Upper lobe of left lung (tissue), 6 donors: ENCODE measurements around the gene MEGF6. TPM values are rescaled to one million over a fixed set of nuclear protein-coding genes. Genes with fewer than 3 reads are reported as not detected.
A peak's percentile ranks its signal among the peaks of the same experiment; 100 is the strongest.

Experiments
- ATAC-seq, 2 donors: fragments of 200-7000 bp; cut with Tn5 transposase; one replicate each; pipeline ENCODE4 v1.9.1; 2022; ENCODE audit warnings: mild to moderate bottlenecking in 2 of 2, moderate library complexity in 2 of 2; ENCODE audit not compliant: low FRiP score in 2 of 2
- DNase-seq, 2 donors: peaks; one replicate each; pipeline ENCODE4 v3.0.0-alpha.2; 2019 to 2020
- H3K27ac ChIP-seq, 4 donors: fragments of 200-600 bp; sonication (generic); one replicate each; pipeline ENCODE4 v1.5.1; 2016 to 2019
- H3K27me3 ChIP-seq, 4 donors: fragments of 200-600 bp; sonication (generic); one replicate each; pipeline ENCODE4 v1.5.1; 2017 to 2019
- H3K36me3 ChIP-seq, 4 donors: fragments of 200-600 bp; sonication (generic); one replicate each; pipeline ENCODE4 v1.5.1; 2016 to 2019
- H3K4me1 ChIP-seq, 4 donors: fragments of 200-600 bp; sonication (generic); one replicate each; pipeline ENCODE4 v1.5.1; 2018 to 2019
- H3K4me3 ChIP-seq, 4 donors: fragments of 200-600 bp; sonication (generic); one replicate each; pipeline ENCODE4 v1.5.1; 2017 to 2019; ENCODE audit warnings: mild to moderate bottlenecking in 2 of 4, moderate library complexity in 1 of 4
- H3K9me3 ChIP-seq, 4 donors: fragments of 200-600 bp; sonication (generic); one replicate each; pipeline ENCODE4 v1.5.1; 2018 to 2019
- EP300 ChIP-seq, 4 donors: sonication (generic); formaldehyde crosslinking; IDR thresholded peaks; one replicate each; pipeline ENCODE4 v1.5.1; 2017; ENCODE audit warnings: antibody characterized with exemption in 4 of 4, control low read depth in 2 of 4
- POLR2A ChIP-seq, 4 donors: fragments of 450-650 bp; IDR thresholded peaks; one replicate each; pipeline ENCODE4 v1.5.1; 2016 to 2017; ENCODE audit warnings: antibody characterized with exemption in 4 of 4, mild to moderate bottlenecking in 2 of 4
- POLR2AphosphoS5 ChIP-seq, 2 donors: sonication (generic); formaldehyde crosslinking; IDR thresholded peaks; one replicate each; pipeline ENCODE4 v1.5.1; 2017; ENCODE audit warnings: antibody characterized with exemption in 2 of 2
- WGBS, 2 donors: methylation state at CpG; one replicate each; pipeline ENCODE4 v1.1.5; 2017 to 2018; 5-methylcytosine and 5-hydroxymethylcytosine counted together
- total RNA-seq, 6 donors: library from RNA; depleted of rRNA in 4 of 6; stranded (reverse); fragments of >200 nt in 4 of 6; gene quantifications; one replicate each; pipeline versions ENCODE4 v1.1.0 to v1.2.1, GENCODE V29; 2016 to 2021
- TF ChIP-seq, protein P1 (sequence below), 6 experiments: fragments of 450-650 bp in 4 of 6; fragments of 200-600 bp in 2 of 6; sonication (generic) in 2 of 6; IDR thresholded peaks; one replicate each; pipeline ENCODE4 v1.5.1; 2016 to 2019; ENCODE audit warnings: antibody characterized with exemption in 6 of 6
- donor health status: DM: no; HTN: no; CAD: no; lungs with moderate emphysema.
- donor health status: DM: no; HTN: yes; CAD: no; lungs with severe emphysema.

The MEGF6 gene
- total RNA-seq, 6 donors from 2014 or later, result 23.8 to 128 (median 83.5) TPM

DNA sequence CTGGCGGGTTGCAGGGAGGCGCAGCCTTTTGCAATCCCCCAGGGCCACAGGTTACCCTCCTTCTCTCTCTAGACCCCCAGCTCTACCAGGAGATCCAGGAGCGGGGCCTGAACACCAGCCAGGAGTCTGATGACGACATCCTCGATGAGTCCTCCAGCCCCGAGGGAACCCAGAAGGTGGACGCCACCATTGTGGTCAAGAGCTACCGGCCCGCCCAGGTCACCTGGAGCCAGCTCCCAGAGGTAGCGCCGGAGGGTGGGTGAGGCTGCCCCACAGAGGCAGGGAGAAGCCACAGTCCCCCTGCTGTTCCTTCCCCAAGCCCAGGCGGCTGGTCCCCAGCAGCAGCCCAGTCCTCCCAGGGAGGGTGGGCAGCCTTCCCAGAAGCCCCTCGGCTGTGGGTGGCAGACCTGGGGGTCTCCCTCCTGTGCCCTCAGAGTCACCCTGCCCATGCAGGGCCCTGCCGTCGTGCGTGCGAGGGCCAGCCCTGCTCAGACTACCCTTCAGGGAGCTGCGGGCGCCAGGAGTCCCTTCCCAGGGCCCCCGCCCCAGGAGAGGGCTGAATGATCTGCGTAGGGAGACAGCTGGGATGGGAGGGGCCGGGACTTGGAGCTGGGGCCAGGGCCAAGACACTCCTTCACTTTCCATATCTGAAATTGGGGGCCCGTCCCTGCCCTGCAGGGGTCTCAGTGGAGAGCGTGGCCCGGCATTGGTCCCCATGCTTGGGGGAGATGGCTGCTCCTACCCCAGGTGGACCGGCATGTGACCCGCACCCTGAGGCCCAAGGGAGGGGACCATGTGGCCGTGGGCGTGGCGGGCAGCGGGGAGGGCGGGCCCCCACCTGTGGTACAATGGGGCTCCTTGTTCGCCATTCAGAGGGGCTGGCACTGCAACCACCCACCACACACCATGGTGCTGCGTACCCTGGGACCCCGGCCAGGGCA, 143.9 kb downstream of the MEGF6 start:
- peak in 1 of 2 donors; percentile 75 for DNase-seq
- TF ChIP-seq POLR2AphosphoS5 (IDR thresholded peaks at IDR 0.05), result no peak
- no peaks in the 10 kb centered on the region for H3K4me1 ChIP-seq
- WGBS, 2 donors, result 80 to 86% methylated on average over 3 to 33 of the region's 35 CpGs
- no peak overlapping the region for H3K4me3 ChIP-seq
- no peaks in the 10 kb centered on the region for H3K9me3 ChIP-seq
- H3K27ac ChIP-seq, result no peak overlapping the region
- no peaks in the 10 kb centered on the region for H3K27me3 ChIP-seq
- H3K36me3 ChIP-seq, result peaks cover 0 to 5% (median 2%) of the 10 kb centered on the region in 4 donors
- no peak for ATAC-seq

DNA sequence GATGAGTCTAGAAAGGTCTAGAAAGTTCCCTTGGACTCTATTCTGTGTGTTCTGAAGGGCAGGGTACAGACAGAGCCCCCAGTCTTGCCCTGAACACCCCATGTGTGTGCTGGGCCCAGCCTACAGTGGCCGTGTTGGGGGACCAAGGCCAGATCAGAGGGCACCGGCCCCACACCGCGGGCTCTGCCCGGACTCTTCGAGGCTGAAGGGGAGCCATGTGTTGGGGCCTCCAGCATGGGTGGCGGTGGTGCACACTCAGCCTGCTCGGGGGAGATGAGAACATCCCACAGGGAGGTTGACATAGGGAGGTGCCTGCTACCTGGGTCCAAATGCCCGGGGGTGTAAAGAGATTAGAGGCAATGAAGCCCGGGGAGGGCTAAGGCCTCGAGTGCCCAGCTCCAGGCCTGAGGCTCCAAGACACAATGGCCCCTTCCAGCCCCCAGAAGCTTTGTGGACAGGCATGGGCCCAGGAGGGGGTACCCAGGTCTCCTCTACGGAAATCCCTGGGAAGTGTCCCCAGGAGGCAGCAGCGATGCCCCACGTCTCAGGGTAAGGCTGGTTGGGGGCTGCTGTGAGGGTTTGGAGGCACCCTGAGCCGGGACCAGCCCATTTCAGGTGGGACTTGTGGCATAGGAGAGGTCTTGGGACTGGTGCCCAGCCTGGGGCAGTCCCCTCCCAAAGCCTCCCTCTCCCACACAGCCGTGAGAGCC, 144.8 kb downstream of the MEGF6 start:
- ATAC-seq, result no peak
- TF ChIP-seq, protein P1, sequence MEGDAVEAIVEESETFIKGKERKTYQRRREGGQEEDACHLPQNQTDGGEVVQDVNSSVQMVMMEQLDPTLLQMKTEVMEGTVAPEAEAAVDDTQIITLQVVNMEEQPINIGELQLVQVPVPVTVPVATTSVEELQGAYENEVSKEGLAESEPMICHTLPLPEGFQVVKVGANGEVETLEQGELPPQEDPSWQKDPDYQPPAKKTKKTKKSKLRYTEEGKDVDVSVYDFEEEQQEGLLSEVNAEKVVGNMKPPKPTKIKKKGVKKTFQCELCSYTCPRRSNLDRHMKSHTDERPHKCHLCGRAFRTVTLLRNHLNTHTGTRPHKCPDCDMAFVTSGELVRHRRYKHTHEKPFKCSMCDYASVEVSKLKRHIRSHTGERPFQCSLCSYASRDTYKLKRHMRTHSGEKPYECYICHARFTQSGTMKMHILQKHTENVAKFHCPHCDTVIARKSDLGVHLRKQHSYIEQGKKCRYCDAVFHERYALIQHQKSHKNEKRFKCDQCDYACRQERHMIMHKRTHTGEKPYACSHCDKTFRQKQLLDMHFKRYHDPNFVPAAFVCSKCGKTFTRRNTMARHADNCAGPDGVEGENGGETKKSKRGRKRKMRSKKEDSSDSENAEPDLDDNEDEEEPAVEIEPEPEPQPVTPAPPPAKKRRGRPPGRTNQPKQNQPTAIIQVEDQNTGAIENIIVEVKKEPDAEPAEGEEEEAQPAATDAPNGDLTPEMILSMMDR (IDR thresholded peaks at IDR 0.05), result no peak
- no peak for TF ChIP-seq POLR2A (IDR thresholded peaks at IDR 0.05)
- TF ChIP-seq EP300 (IDR thresholded peaks at IDR 0.05), result no peak
- no peak for TF ChIP-seq POLR2AphosphoS5 (IDR thresholded peaks at IDR 0.05)
- WGBS, 2 donors, result 89 to 93% methylated on average over 3 to 9 of the region's 16 CpGs
- no peak overlapping the region for H3K4me3 ChIP-seq
- no peaks in the 10 kb centered on the region for H3K27me3 ChIP-seq
- no peak overlapping the region for H3K27ac ChIP-seq
- DNase-seq, result peak in 1 of 2 donors; percentile 55
- H3K9me3 ChIP-seq, result no peaks in the 10 kb centered on the region
- no peaks in the 10 kb centered on the region for H3K4me1 ChIP-seq
- peaks cover 0 to 5% (median 2%) of the 10 kb centered on the region in 4 donors for H3K36me3 ChIP-seq

DNA sequence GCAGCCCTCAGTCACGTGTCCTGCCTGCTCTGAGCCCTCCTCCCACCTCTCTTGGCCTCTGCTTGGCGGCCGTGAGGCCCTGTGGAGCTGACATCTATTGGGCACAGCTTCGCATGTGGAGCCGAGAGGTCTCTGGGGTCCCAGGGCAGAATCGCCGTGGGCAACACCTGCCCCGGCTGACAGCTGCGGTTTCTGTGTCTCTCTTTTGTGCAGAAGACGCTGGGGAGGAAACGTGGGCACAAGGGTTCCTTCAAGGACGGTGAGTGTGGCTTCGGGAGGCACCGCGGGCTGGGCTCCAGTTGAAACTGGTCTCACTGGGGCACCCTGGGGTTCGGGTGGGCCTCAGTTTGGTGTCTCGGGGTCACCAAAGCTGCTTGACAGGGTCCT, 145.4 kb downstream of the MEGF6 start:
- WGBS, 2 donors, result 84 to 86% methylated on average over 14 to 17 of the region's 17 CpGs
- peaks cover 0 to 5% (median 2%) of the 10 kb centered on the region in 4 donors for H3K36me3 ChIP-seq
- no peaks in the 10 kb centered on the region for H3K27me3 ChIP-seq
- H3K27ac ChIP-seq, result no peak overlapping the region
- no peaks in the 10 kb centered on the region for H3K9me3 ChIP-seq
- TF ChIP-seq, protein P1 (IDR thresholded peaks at IDR 0.05), result no peak
- TF ChIP-seq POLR2A (IDR thresholded peaks at IDR 0.05), result no peak
- TF ChIP-seq POLR2AphosphoS5 (IDR thresholded peaks at IDR 0.05), result no peak
- no peak for TF ChIP-seq EP300 (IDR thresholded peaks at IDR 0.05)
- H3K4me3 ChIP-seq, result no peak overlapping the region
- DNase-seq (peak in 1 of 2 donors; percentile 53), ATAC-seq (no peak)
- H3K4me1 ChIP-seq, result no peaks in the 10 kb centered on the region

DNA sequence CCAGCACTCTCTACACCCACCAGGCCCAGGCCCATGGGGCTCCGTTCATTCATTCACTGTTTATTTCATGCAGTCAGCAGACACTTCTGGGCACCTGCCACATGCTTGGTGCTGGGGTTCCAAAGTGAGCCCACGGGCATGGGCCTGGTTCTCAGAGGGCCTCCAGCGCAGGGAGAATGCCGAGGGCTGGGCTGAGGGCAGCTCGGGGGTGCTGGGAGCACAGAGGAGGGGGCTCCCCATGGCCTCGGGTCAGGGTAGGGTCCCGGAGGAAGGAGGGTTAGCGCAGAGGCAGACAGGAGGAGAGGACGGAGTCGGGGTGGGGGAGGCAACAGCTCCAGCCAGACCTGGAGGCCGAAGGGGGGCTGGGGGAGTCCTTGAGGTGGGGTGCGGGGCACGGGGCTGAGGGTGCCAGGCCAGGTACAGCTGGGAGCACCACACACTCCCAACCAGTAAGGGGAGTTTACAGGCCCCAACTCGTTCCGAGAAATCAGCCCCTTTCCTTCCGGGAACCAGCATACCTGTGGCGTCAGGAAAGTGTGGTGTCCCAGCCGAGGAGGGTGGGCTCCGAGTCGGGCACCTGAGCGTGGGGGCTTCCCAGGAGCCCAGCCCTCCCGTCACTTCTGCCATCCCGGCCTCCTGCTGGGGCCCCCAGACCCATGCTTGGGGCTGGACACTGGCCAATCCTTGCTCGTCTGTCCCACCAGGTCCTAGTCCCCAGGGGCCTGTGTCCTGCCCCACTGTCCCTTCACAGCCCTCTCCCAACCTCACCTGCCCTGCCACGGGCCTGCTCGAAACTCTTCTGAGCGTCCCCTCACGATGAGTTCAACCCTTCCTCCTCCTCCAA, 146.0 kb downstream of the MEGF6 start:
- TF ChIP-seq EP300 (IDR thresholded peaks at IDR 0.05) (no peak), POLR2AphosphoS5 (IDR thresholded peaks at IDR 0.05) (no peak), POLR2A (IDR thresholded peaks at IDR 0.05) (no peak)
- TF ChIP-seq, protein P1 (IDR thresholded peaks at IDR 0.05), result no peak
- no peaks in the 10 kb centered on the region for H3K9me3 ChIP-seq
- H3K36me3 ChIP-seq, result peaks cover 0 to 5% (median 2%) of the 10 kb centered on the region in 4 donors
- H3K4me1 ChIP-seq, result no peaks in the 10 kb centered on the region
- DNase-seq, result peak in 1 of 2 donors; percentile 55
- WGBS, 2 donors, result 85 to 91% methylated on average over 22 to 23 of the region's 28 CpGs
- no peak for ATAC-seq
- H3K27me3 ChIP-seq, result no peaks in the 10 kb centered on the region
- H3K4me3 ChIP-seq, result no peak overlapping the region
- no peak overlapping the region for H3K27ac ChIP-seq
